HepG2 (cell line): Measurements from ENCODE around the gene TNFAIP2. TPM values are rescaled to one million over a fixed set of nuclear protein-coding genes. Genes with fewer than 3 reads are reported as not detected.
A peak's percentile ranks its signal among the peaks of the same experiment; 100 is the strongest.

Experiments used
- AHDC1 ChIP-seq: sonication (generic); formaldehyde crosslinking; IDR thresholded peaks from 2 replicates; pipeline ENCODE4 v1.5.1; 2020; ENCODE audit warnings: mild to moderate bottlenecking, missing genetic modification reagents, borderline replicate concordance
- ELF1 ChIP-seq: sonication (generic); formaldehyde crosslinking; IDR thresholded peaks from 2 replicates; pipeline ENCODE4 v1.4.0; 2020; ENCODE audit warnings: missing genetic modification reagents
- FOXP1 ChIP-seq, 2 experiments: fragments of 450-650 bp in 1 of 2; IDR thresholded peaks; 2 replicates each; pipeline ENCODE4 v1.6.1; 2017 to 2018; ENCODE audit warnings: antibody characterized with exemption in 1 of 2
- GABPB1 ChIP-seq: IDR thresholded peaks from 2 replicates; pipeline ENCODE4 v1.6.1; 2016; ENCODE audit warnings: mild to moderate bottlenecking, missing genetic modification reagents, moderate library complexity, missing compliant biosample characterization
- GZF1 ChIP-seq: sonication (generic); formaldehyde crosslinking; IDR thresholded peaks from 2 replicates; pipeline ENCODE4 v1.5.1; 2020; ENCODE audit warnings: mild to moderate bottlenecking, missing genetic modification reagents
- HIVEP1 ChIP-seq: sonication (generic); formaldehyde crosslinking; IDR thresholded peaks from 2 replicates; pipeline ENCODE4 v1.4.0; 2020; ENCODE audit warnings: mild to moderate bottlenecking, missing genetic modification reagents
- NCOA2 ChIP-seq: sonication (generic); formaldehyde crosslinking; IDR thresholded peaks from 2 replicates; pipeline ENCODE4 v1.8.0; 2022; ENCODE audit warnings: inconsistent platforms
- RXRB ChIP-seq: IDR thresholded peaks from 2 replicates; pipeline ENCODE4 v1.6.1; 2016; ENCODE audit warnings: borderline replicate concordance, missing genetic modification reagents, missing compliant biosample characterization
- SMARCC2 ChIP-seq: fragments of 450-650 bp; IDR thresholded peaks from 2 replicates; pipeline ENCODE4 v1.6.1; 2017; ENCODE audit warnings: antibody characterized with exemption, mild to moderate bottlenecking
- SRSF1 ChIP-seq: fragments of 200-400 bp; formaldehyde crosslinking; optimal IDR thresholded peaks from 2 replicates; pipeline ENCODE3; 2017; ENCODE audit warnings: mild to moderate bottlenecking, low read depth, low read length, moderate library complexity
- TAF1 ChIP-seq: sonication (generic); formaldehyde crosslinking; IDR thresholded peaks from 2 replicates; pipeline ENCODE4 v1.4.0; 2020; ENCODE audit warnings: missing genetic modification reagents
- TBL1XR1 ChIP-seq: fragments of 150-350 bp; IDR thresholded peaks from 2 replicates; pipeline ENCODE4 v1.6.1; 2014; ENCODE audit warnings: borderline replicate concordance, low read length; ENCODE audit not compliant: partially characterized antibody
- THRA ChIP-seq: sonication (generic); formaldehyde crosslinking; IDR thresholded peaks from 2 replicates; pipeline ENCODE4 v1.4.0; 2020; ENCODE audit warnings: missing genetic modification reagents, borderline replicate concordance
- ZNF552 ChIP-seq: sonication (generic); formaldehyde crosslinking; IDR thresholded peaks from 2 replicates; pipeline ENCODE4 v1.9.0; 2022; ENCODE audit warnings: missing genetic modification reagents, mild to moderate bottlenecking, borderline replicate concordance
- ZNF562 ChIP-seq: sonication (generic); formaldehyde crosslinking; IDR thresholded peaks from 2 replicates; pipeline ENCODE4 v1.8.0; 2022; ENCODE audit warnings: missing genetic modification reagents, borderline replicate concordance
- ZNF574 ChIP-seq: sonication (generic); formaldehyde crosslinking; IDR thresholded peaks from 2 replicates; pipeline ENCODE4 v1.4.0; 2020; ENCODE audit warnings: missing genetic modification reagents
- ZNF747 ChIP-seq: sonication (generic); formaldehyde crosslinking; IDR thresholded peaks from 2 replicates; pipeline ENCODE4 v1.8.1; 2023; ENCODE audit warnings: missing genetic modification reagents, mild to moderate bottlenecking, borderline replicate concordance
- polyA plus RNA-seq, 8 experiments: library from polyadenylated mRNA; depleted of rRNA in 3 of 8; stranded (reverse) in 7 of 8; unstranded in 1 of 8; fragments of >200 nt; fragmentation: Illumina TruSeq in 4 of 8; extraction: Trizol in 4 of 8; gene quantifications; 2 replicates each; pipeline versions ENCODE4 v1.2.1 to v1.2.3, GENCODE V29; 2011 to 2016; ENCODE audit warnings: low read depth in 4 of 8, missing spikeins in 1 of 8, mixed read lengths in 1 of 8; ENCODE audit not compliant: insufficient read depth in 1 of 8
- total RNA-seq, 5 experiments: library from RNA; depleted of rRNA; stranded (reverse); fragments of >200 nt; fragmentation: Illumina TruSeq; extraction: Trizol; gene quantifications; 2 replicates each; pipeline ENCODE4 v1.2.3, GENCODE V29; 2016; ENCODE audit warnings: low read depth in 1 of 5

TNFAIP2 gene
- total and polyA plus RNA-seq, 2 of the 13 experiments (the other 11 are each of a cell fraction or from before 2014, with no cell fraction given), result 0.46 to 1.5 TPM

- TF ChIP-seq SMARCC2 (no peak), GZF1 (no peak), NCOA2 (CRISPR knock-in tag) (0 out of 2 replicates have a peak, but pooled peaks have one; percentile 14), TBL1XR1 (peak; percentile 96), AHDC1 (CRISPR knock-in tag) (peak; percentile 25; the same call in 1 of the 2 replicates), ZNF747 (no peak), ELF1 (CRISPR knock-in tag) (peak; percentile 34; the same call in 1 of the 2 replicates), THRA (CRISPR knock-in tag) (peak; percentile 98), ZNF574 (CRISPR knock-in tag) (0 out of 2 replicates have a peak, but pooled peaks have one; percentile 36), SRSF1 (peak; percentile 16), HIVEP1 (CRISPR knock-in tag) (no peak; the same call in 1 of the 2 replicates), ZNF562 (CRISPR knock-in tag) (no peak), RXRB (CRISPR knock-in tag) (peak; percentile 97), TAF1 (CRISPR knock-in tag) (no peak), ZNF552 (CRISPR knock-in tag) (no peak), FOXP1 (IDR thresholded peaks at IDR 0.05) (no peak), FOXP1 (CRISPR knock-in tag; IDR thresholded peaks at IDR 0.05) (peak; percentile 43; the same call in 1 of the 2 replicates), GABPB1 (CRISPR knock-in tag) (peak; percentile 71)
These were observed 9.3 kb downstream of the TNFAIP2 start (continued) for GRCh38 chr14:103132381-103133209.
